HEK293 (cell line): ENCODE results near the gene PNCK.

Experiments
- CTCF ChIA-PET: fragments of 350-600 bp; formaldehyde crosslinking; extraction: SDS; loops from one replicate; lab custom pipeline; 2021; ENCODE audit warnings: antibody characterized with exemption; lab: Yijun Ruan, JAX
- POLR2A ChIA-PET: fragments of 300-600 bp; formaldehyde crosslinking; extraction: SDS; loops from one replicate; lab custom pipeline; 2020; ENCODE audit warnings: antibody characterized with exemption, inconsistent platforms; lab: Yijun Ruan, JAX
- H3K27ac ChIP-seq: fragments of 200-500 bp; sonication (Bioruptor generic); 2 replicates; pipeline ENCODE4 v1.5.1; 2014; ENCODE audit warnings: low read depth, low read length, control low read depth, inconsistent platforms; ENCODE audit errors: extremely low read depth
- H3K36me3 ChIP-seq, 2 experiments: fragments of 200-500 bp in 1 of 2; sonication (Bioruptor generic) in 1 of 2; 1 replicate in 1 of 2; 2 replicates in 1 of 2; pipeline ENCODE4 v1.5.1; 2014 to 2017; ENCODE audit warnings: inconsistent platforms in 2 of 2, low read length in 2 of 2; ENCODE audit not compliant: control insufficient read depth in 2 of 2, insufficient read depth in 1 of 2
- H3K4me1 ChIP-seq: fragments of 200-500 bp; sonication (Bioruptor generic); 2 replicates; pipeline ENCODE4 v1.5.1; 2014; ENCODE audit warnings: mild to moderate bottlenecking, low read length, inconsistent platforms; ENCODE audit not compliant: control insufficient read depth, insufficient read depth
- H3K4me3 ChIP-seq: 2 replicates; pipeline ENCODE4 v1.5.1; 2011; ENCODE audit warnings: low read depth, mild to moderate bottlenecking, control low read depth, low read length, moderate library complexity
- H3K9me3 ChIP-seq: fragments of 200-500 bp; sonication (Bioruptor generic); 2 replicates; pipeline ENCODE4 v1.5.1; 2014; ENCODE audit warnings: low read depth, low read length, inconsistent platforms; ENCODE audit not compliant: control insufficient read depth, insufficient read depth
- GLIS1 ChIP-seq: fragments of 450-650 bp; formaldehyde crosslinking; IDR thresholded peaks from 2 replicates; pipeline ENCODE4 v1.5.1; 2016; ENCODE audit warnings: missing biosample characterization, missing genetic modification characterization
- KLF16 ChIP-seq: fragments of 450-650 bp; formaldehyde crosslinking; IDR thresholded peaks from 2 replicates; pipeline ENCODE4 v1.5.1; 2017; ENCODE audit warnings: missing biosample characterization, missing genetic modification characterization
- PRDM1 ChIP-seq: fragments of 450-650 bp; formaldehyde crosslinking; IDR thresholded peaks from 2 replicates; pipeline ENCODE4; 2016; ENCODE audit warnings: missing biosample characterization, missing genetic modification characterization
- TCF7L2 ChIP-seq: IDR thresholded peaks from 2 replicates; pipeline ENCODE4 v1.6.1; 2011; ENCODE audit warnings: low read depth, mild to moderate bottlenecking, inconsistent platforms, low read length, moderate library complexity, borderline replicate concordance
- ZBTB17 ChIP-seq: fragments of 450-650 bp; formaldehyde crosslinking; IDR thresholded peaks from 2 replicates; pipeline ENCODE4 v1.5.1; 2016; ENCODE audit warnings: missing biosample characterization, missing genetic modification characterization
- ZBTB20 ChIP-seq: fragments of 450-650 bp; formaldehyde crosslinking; IDR thresholded peaks from 2 replicates; pipeline ENCODE4 v1.5.1; 2016; ENCODE audit warnings: missing biosample characterization, missing genetic modification characterization
- ZEB2 ChIP-seq: fragments of 450-650 bp; formaldehyde crosslinking; IDR thresholded peaks from 2 replicates; pipeline ENCODE4 v1.5.1; 2016; ENCODE audit warnings: missing biosample characterization, missing genetic modification characterization
- ZFP37 ChIP-seq: fragments of 450-650 bp; formaldehyde crosslinking; IDR thresholded peaks from 2 replicates; pipeline ENCODE4 v1.5.1; 2016; ENCODE audit warnings: missing biosample characterization, missing genetic modification characterization
- ZIC2 ChIP-seq: fragments of 450-650 bp; formaldehyde crosslinking; IDR thresholded peaks from 2 replicates; pipeline ENCODE4 v1.5.1; 2016; ENCODE audit warnings: missing biosample characterization, missing genetic modification characterization
- ZNF10 ChIP-seq: fragments of 450-650 bp; formaldehyde crosslinking; IDR thresholded peaks from 2 replicates; pipeline ENCODE4 v1.5.1; 2017; ENCODE audit warnings: missing biosample characterization, missing genetic modification characterization
- ZNF112 ChIP-seq: fragments of 450-650 bp; formaldehyde crosslinking; IDR thresholded peaks from 2 replicates; pipeline ENCODE4 v1.5.0; 2017; ENCODE audit warnings: missing biosample characterization, missing genetic modification characterization
- ZNF2 ChIP-seq: fragments of 450-650 bp; formaldehyde crosslinking; IDR thresholded peaks from 2 replicates; pipeline ENCODE4 v1.5.1; 2016; ENCODE audit warnings: missing biosample characterization, missing genetic modification characterization
- ZNF24 ChIP-seq: fragments of 450-650 bp; formaldehyde crosslinking; IDR thresholded peaks from 2 replicates; pipeline ENCODE4 v1.5.1; 2016; ENCODE audit warnings: missing biosample characterization, missing genetic modification characterization
- ZNF433 ChIP-seq: fragments of 450-650 bp; formaldehyde crosslinking; IDR thresholded peaks from 2 replicates; pipeline ENCODE4 v1.5.1; 2016; ENCODE audit warnings: missing biosample characterization, missing genetic modification characterization, low read depth
- ZNF48 ChIP-seq: fragments of 450-650 bp; formaldehyde crosslinking; IDR thresholded peaks from 2 replicates; pipeline ENCODE4 v1.5.1; 2016; ENCODE audit warnings: missing biosample characterization, missing genetic modification characterization
- ZNF501 ChIP-seq: fragments of 450-650 bp; formaldehyde crosslinking; IDR thresholded peaks from 2 replicates; pipeline ENCODE4 v1.5.1; 2016; ENCODE audit warnings: missing biosample characterization, missing genetic modification characterization
- ZNF521 ChIP-seq: fragments of 450-650 bp; formaldehyde crosslinking; IDR thresholded peaks from 2 replicates; pipeline ENCODE4 v1.5.1; 2017; ENCODE audit warnings: missing biosample characterization, mild to moderate bottlenecking, missing genetic modification characterization
- ZNF544 ChIP-seq: fragments of 450-650 bp; formaldehyde crosslinking; IDR thresholded peaks from 2 replicates; pipeline ENCODE4 v1.5.0; 2017; ENCODE audit warnings: missing biosample characterization, missing genetic modification characterization
- ZNF555 ChIP-seq: fragments of 450-650 bp; formaldehyde crosslinking; conservative IDR thresholded peaks from 2 replicates; pipeline ENCODE4 v1.5.1; 2017; ENCODE audit warnings: missing biosample characterization, mild to moderate bottlenecking, missing genetic modification characterization, inconsistent platforms
- ZNF558 ChIP-seq: fragments of 450-650 bp; formaldehyde crosslinking; IDR thresholded peaks from 2 replicates; pipeline ENCODE4 v1.5.1; 2016; ENCODE audit warnings: missing biosample characterization, missing genetic modification characterization
- ZNF560 ChIP-seq: fragments of 450-650 bp; formaldehyde crosslinking; IDR thresholded peaks from 2 replicates; pipeline ENCODE4 v1.5.1; 2017; ENCODE audit warnings: missing biosample characterization, missing genetic modification characterization, borderline replicate concordance
- TF ChIP-seq, protein P1 (sequence below): fragments of 450-650 bp; formaldehyde crosslinking; IDR thresholded peaks from 2 replicates; pipeline ENCODE4 v1.5.1; 2016; ENCODE audit warnings: missing biosample characterization, missing genetic modification characterization
- TF ChIP-seq, protein P2 (sequence below): fragments of 450-650 bp; formaldehyde crosslinking; IDR thresholded peaks from 2 replicates; pipeline ENCODE4 v1.5.1; 2016; ENCODE audit warnings: missing biosample characterization, missing genetic modification characterization
- TF ChIP-seq, protein P3 (sequence below): fragments of 450-650 bp; formaldehyde crosslinking; IDR thresholded peaks from 2 replicates; pipeline ENCODE4 v1.5.1; 2016; ENCODE audit warnings: missing biosample characterization, missing genetic modification characterization
- TF ChIP-seq, protein P4 (sequence below): fragments of 450-650 bp; formaldehyde crosslinking; IDR thresholded peaks from 2 replicates; pipeline ENCODE4 v1.5.1; 2016; ENCODE audit warnings: missing biosample characterization, missing genetic modification characterization

Gene PNCK

DNA sequence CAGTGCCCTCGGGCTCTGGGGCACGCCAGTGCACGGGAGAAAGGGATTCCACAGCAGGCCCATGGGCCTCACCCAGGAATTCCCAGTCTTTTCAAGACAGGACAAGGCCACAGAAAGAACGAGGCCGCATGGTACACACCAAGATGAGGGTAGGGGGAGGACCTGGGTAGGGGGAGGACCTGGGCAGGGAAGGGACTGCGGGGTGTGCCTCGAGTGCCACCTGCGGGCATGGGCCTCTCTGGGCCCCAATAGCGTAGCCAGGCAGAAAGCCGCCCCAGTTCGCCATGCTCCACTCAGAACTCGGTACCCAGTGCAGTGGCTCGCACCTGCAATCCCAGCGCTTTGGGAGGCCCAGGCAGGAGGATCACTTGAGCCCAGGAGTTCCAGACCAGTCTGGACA lies 40.6 kb downstream of the PNCK start:
- ChIA-PET CTCF (interaction anchor here (1.6 kb wide), 1 partner anchor 24 kb away, joined by 5 read pairs; no protein-coding TSS in a partner anchor), POLR2A (no interaction called here)
- TF ChIP-seq ZNF544 (tag by site-specific recombination) (no peak), ZNF48 (no peak), ZNF521 (tag by site-specific recombination) (no peak), ZEB2 (no peak)
- TF ChIP-seq, protein P1, sequence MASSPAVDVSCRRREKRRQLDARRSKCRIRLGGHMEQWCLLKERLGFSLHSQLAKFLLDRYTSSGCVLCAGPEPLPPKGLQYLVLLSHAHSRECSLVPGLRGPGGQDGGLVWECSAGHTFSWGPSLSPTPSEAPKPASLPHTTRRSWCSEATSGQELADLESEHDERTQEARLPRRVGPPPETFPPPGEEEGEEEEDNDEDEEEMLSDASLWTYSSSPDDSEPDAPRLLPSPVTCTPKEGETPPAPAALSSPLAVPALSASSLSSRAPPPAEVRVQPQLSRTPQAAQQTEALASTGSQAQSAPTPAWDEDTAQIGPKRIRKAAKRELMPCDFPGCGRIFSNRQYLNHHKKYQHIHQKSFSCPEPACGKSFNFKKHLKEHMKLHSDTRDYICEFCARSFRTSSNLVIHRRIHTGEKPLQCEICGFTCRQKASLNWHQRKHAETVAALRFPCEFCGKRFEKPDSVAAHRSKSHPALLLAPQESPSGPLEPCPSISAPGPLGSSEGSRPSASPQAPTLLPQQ (tag by site-specific recombination), result no peak
- TF ChIP-seq, protein P2, sequence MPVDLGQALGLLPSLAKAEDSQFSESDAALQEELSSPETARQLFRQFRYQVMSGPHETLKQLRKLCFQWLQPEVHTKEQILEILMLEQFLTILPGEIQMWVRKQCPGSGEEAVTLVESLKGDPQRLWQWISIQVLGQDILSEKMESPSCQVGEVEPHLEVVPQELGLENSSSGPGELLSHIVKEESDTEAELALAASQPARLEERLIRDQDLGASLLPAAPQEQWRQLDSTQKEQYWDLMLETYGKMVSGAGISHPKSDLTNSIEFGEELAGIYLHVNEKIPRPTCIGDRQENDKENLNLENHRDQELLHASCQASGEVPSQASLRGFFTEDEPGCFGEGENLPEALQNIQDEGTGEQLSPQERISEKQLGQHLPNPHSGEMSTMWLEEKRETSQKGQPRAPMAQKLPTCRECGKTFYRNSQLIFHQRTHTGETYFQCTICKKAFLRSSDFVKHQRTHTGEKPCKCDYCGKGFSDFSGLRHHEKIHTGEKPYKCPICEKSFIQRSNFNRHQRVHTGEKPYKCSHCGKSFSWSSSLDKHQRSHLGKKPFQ (tag by site-specific recombination), result no peak

DNA sequence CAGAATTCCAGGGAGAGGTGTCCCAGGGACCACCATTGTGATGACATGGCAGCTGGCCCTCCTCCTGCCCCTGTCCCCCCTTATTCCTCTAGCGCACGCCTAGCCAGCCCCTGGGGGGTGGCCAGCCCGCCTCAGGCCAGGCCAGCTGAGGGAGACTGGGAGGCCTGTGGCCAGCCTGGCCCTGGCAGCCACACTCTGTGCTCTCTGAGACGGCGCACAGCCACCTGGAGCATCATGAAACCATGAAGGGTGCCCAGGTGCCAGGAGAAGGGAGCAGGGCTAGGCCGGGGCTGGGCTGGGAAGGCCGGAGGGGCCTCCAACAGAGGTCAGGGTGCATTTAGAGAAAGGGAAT lies 41.0 kb downstream of the PNCK start:
- H3K9me3 ChIP-seq, result no peaks in the 10 kb centered on the region
- POLR2A ChIA-PET, result no interaction called here
- H3K4me3 ChIP-seq, result no peak overlapping the region
- TF ChIP-seq ZNF433 (tag by site-specific recombination) (no peak), TCF7L2 (no peak), ZNF560 (no peak), GLIS1 (tag by site-specific recombination) (no peak), ZNF24 (tag by site-specific recombination) (no peak), ZNF2 (no peak), ZNF555 (tag by site-specific recombination) (no peak), KLF16 (tag by site-specific recombination) (no peak), ZNF112 (tag by site-specific recombination) (no peak), ZBTB20 (tag by site-specific recombination) (no peak), ZNF501 (tag by site-specific recombination) (no peak), ZIC2 (tag by site-specific recombination) (no peak), ZFP37 (tag by site-specific recombination) (no peak), PRDM1 (tag by site-specific recombination) (no peak), ZNF558 (tag by site-specific recombination) (no peak), ZNF10 (no peak), ZBTB17 (tag by site-specific recombination) (no peak)
- TF ChIP-seq, protein P2 (tag by site-specific recombination), result no peak
- TF ChIP-seq, protein P3, sequence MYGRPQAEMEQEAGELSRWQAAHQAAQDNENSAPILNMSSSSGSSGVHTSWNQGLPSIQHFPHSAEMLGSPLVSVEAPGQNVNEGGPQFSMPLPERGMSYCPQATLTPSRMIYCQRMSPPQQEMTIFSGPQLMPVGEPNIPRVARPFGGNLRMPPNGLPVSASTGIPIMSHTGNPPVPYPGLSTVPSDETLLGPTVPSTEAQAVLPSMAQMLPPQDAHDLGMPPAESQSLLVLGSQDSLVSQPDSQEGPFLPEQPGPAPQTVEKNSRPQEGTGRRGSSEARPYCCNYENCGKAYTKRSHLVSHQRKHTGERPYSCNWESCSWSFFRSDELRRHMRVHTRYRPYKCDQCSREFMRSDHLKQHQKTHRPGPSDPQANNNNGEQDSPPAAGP, result no peak
- TF ChIP-seq, protein P4, sequence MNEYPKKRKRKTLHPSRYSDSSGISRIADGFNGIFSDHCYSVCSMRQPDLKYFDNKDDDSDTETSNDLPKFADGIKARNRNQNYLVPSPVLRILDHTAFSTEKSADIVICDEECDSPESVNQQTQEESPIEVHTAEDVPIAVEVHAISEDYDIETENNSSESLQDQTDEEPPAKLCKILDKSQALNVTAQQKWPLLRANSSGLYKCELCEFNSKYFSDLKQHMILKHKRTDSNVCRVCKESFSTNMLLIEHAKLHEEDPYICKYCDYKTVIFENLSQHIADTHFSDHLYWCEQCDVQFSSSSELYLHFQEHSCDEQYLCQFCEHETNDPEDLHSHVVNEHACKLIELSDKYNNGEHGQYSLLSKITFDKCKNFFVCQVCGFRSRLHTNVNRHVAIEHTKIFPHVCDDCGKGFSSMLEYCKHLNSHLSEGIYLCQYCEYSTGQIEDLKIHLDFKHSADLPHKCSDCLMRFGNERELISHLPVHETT, result no peak
- no peaks in the 10 kb centered on the region for H3K4me1 ChIP-seq
- CTCF ChIA-PET, result interaction anchor here (0.9 to 2.9 kb wide), 5 partner anchors 8 to 37 kb away, joined by 3 to 11 read pairs (median 5); no protein-coding TSS in a partner anchor
- no peaks in the 10 kb centered on the region for H3K36me3 ChIP-seq
- H3K27ac ChIP-seq, result no peak overlapping the region

More for the DNA sequence above, 40.6 kb downstream of the PNCK start:
- H3K27ac ChIP-seq, result no peak overlapping the region
- H3K4me3 ChIP-seq, result no peak overlapping the region
- no peaks in the 10 kb centered on the region for H3K4me1 ChIP-seq
- no peaks in the 10 kb centered on the region for H3K36me3 ChIP-seq
- H3K9me3 ChIP-seq, result no peaks in the 10 kb centered on the region
